ENCODE results near the gene MED16.

Gene MED16

GRCh38 chr19:901216-902092 lies 8.5 kb upstream of the MED16 start:
- no peak for DNase-seq
- Histone ChIP-seq H3K14ac (ENCODE audit: low read length) (no peak overlapping the region), H3K23ac (ENCODE audit: low read length) (no peak overlapping the region), H3K4me2 (ENCODE audit: low read length) (no peak overlapping the region), H3K36me3 (ENCODE audit: control insufficient read depth in 1 of 2, insufficient read depth in 2 of 2, low read length in 2 of 2) (peaks cover 35 to 38% of the 10 kb centered on the region in 2 experiments), H3K9ac (ENCODE audit: low read length) (no peak overlapping the region), H3K9me3 (ENCODE audit: insufficient read depth, low read depth, low read length) (peaks cover 3% of the 10 kb centered on the region), H3K27ac (ENCODE audit: low read depth, low read length) (no peak overlapping the region), H2AK5ac (ENCODE audit: low read length) (no peak overlapping the region), H3K79me1 (ENCODE audit: low read length) (no peaks in the 10 kb centered on the region), H2BK5ac (ENCODE audit: low read depth, low read length, poor library complexity) (no peak overlapping the region), H3K4me1 (ENCODE audit: control insufficient read depth in 1 of 2, insufficient read depth in 2 of 2, low read length in 2 of 2) (no peaks in the 10 kb centered on the region), H2BK12ac (ENCODE audit: low read length) (no peak overlapping the region), H4K8ac (ENCODE audit: low read depth, low read length) (no peak overlapping the region), H4K12ac (ENCODE audit: low read depth, low read length) (no peak overlapping the region), H3K18ac (ENCODE audit: low read length) (no peak overlapping the region), H3K4ac (ENCODE audit: low read depth, low read length) (no peak overlapping the region), H3K27me3 (ENCODE audit: insufficient read depth, low read length) (no peaks in the 10 kb centered on the region), H2AFZ (ENCODE audit: insufficient read depth, low read length, poor library complexity) (no peak overlapping the region), H4K91ac (ENCODE audit: low read depth, low read length) (no peak overlapping the region), H2BK120ac (ENCODE audit: insufficient read depth, low read length, poor library complexity) (no peak overlapping the region), H3K79me2 (ENCODE audit: control insufficient read depth, insufficient read depth, low read length, poor library complexity) (no peaks in the 10 kb centered on the region), H3K4me3 (ENCODE audit: low read depth, low read length) (no peak overlapping the region)
- WGBS (ENCODE audit: extremely low coverage, insufficient coverage, insufficient read length): no CpG with 5 or more reads among the region's 27 CpGs

- DNase-seq: peak; percentile 46 to 58
- H3K79me1 ChIP-seq (ENCODE audit: low read length): no peaks in the 10 kb centered on the region
- H3K14ac ChIP-seq (ENCODE audit: low read length): no peak overlapping the region
- H2AFZ ChIP-seq (ENCODE audit: insufficient read depth, low read length, poor library complexity): no peak overlapping the region
- H3K4me1 ChIP-seq (ENCODE audit: control insufficient read depth in 1 of 2, insufficient read depth in 2 of 2, low read length in 2 of 2): peaks cover under 1 to 2% of the 10 kb centered on the region in 2 experiments
- no peak overlapping the region for H3K4me3 ChIP-seq (ENCODE audit: low read depth, low read length)
- no peak overlapping the region for H4K91ac ChIP-seq (ENCODE audit: low read depth, low read length)
- peaks cover 3% of the 10 kb centered on the region for H3K9me3 ChIP-seq (ENCODE audit: insufficient read depth, low read depth, low read length)
- no peak overlapping the region for H3K4ac ChIP-seq (ENCODE audit: low read depth, low read length)
- peaks cover 35 to 43% of the 10 kb centered on the region in 2 experiments for H3K36me3 ChIP-seq (ENCODE audit: control insufficient read depth in 1 of 2, insufficient read depth in 2 of 2, low read length in 2 of 2)
- H2BK5ac ChIP-seq (ENCODE audit: low read depth, low read length, poor library complexity): no peak overlapping the region
- no peak overlapping the region for H2BK120ac ChIP-seq (ENCODE audit: insufficient read depth, low read length, poor library complexity)
- whole genome bisulfite sequencing (ENCODE audit: extremely low coverage, insufficient coverage, insufficient read length): no CpG with 5 or more reads among the region's 30 CpGs
- no peak overlapping the region for H3K27ac ChIP-seq (ENCODE audit: low read depth, low read length)
- H3K27me3 ChIP-seq (ENCODE audit: insufficient read depth, low read length): no peaks in the 10 kb centered on the region
- H3K9ac ChIP-seq (ENCODE audit: low read length): no peak overlapping the region
- no peak overlapping the region for H2AK5ac ChIP-seq (ENCODE audit: low read length)
- no peaks in the 10 kb centered on the region for H3K79me2 ChIP-seq (ENCODE audit: control insufficient read depth, insufficient read depth, low read length, poor library complexity)
- no peak overlapping the region for H2BK12ac ChIP-seq (ENCODE audit: low read length)
- no peak overlapping the region for H3K4me2 ChIP-seq (ENCODE audit: low read length)
- H4K8ac ChIP-seq (ENCODE audit: low read depth, low read length): no peak overlapping the region
- H3K23ac ChIP-seq (ENCODE audit: low read length): no peak overlapping the region
- no peak overlapping the region for H4K12ac ChIP-seq (ENCODE audit: low read depth, low read length)
- no peak overlapping the region for H3K18ac ChIP-seq (ENCODE audit: low read length)
Observed at GRCh38 chr19:900302-901111, 7.5 kb upstream of the MED16 start.

GRCh38 chr19:900043-900301 lies 7.0 kb upstream of the MED16 start:
- Histone ChIP-seq H3K9me3 (ENCODE audit: insufficient read depth, low read depth, low read length) (peaks cover 3% of the 10 kb centered on the region), H3K4me2 (ENCODE audit: low read length) (no peak overlapping the region), H3K36me3 (ENCODE audit: control insufficient read depth in 1 of 2, insufficient read depth in 2 of 2, low read length in 2 of 2) (peaks cover 35 to 43% of the 10 kb centered on the region in 2 experiments), H3K27me3 (ENCODE audit: insufficient read depth, low read length) (no peaks in the 10 kb centered on the region), H4K12ac (ENCODE audit: low read depth, low read length) (no peak overlapping the region), H3K4me1 (ENCODE audit: control insufficient read depth in 1 of 2, insufficient read depth in 2 of 2, low read length in 2 of 2) (peaks cover 4 to 5% of the 10 kb centered on the region in 2 experiments), H4K8ac (ENCODE audit: low read depth, low read length) (no peak overlapping the region), H3K79me1 (ENCODE audit: low read length) (no peaks in the 10 kb centered on the region), H3K23ac (ENCODE audit: low read length) (no peak overlapping the region), H2AFZ (ENCODE audit: insufficient read depth, low read length, poor library complexity) (no peak overlapping the region), H3K27ac (ENCODE audit: low read depth, low read length) (no peak overlapping the region), H3K79me2 (ENCODE audit: control insufficient read depth, insufficient read depth, low read length, poor library complexity) (no peaks in the 10 kb centered on the region), H3K14ac (ENCODE audit: low read length) (no peak overlapping the region), H2BK120ac (ENCODE audit: insufficient read depth, low read length, poor library complexity) (no peak overlapping the region), H2AK5ac (ENCODE audit: low read length) (no peak overlapping the region), H3K9ac (ENCODE audit: low read length) (no peak overlapping the region), H2BK5ac (ENCODE audit: low read depth, low read length, poor library complexity) (no peak overlapping the region), H4K91ac (ENCODE audit: low read depth, low read length) (no peak overlapping the region), H3K4ac (ENCODE audit: low read depth, low read length) (no peak overlapping the region), H3K18ac (ENCODE audit: low read length) (no peak overlapping the region), H3K4me3 (ENCODE audit: low read depth, low read length) (no peak overlapping the region), H2BK12ac (ENCODE audit: low read length) (no peak overlapping the region)
- no CpG with 5 or more reads among the region's 15 CpGs for WGBS (ENCODE audit: extremely low coverage, insufficient coverage, insufficient read length)
- no peak for DNase-seq

GRCh38 chr19:899336-900042 lies 6.5 kb upstream of the MED16 start:
- H3K4me1 ChIP-seq (ENCODE audit: control insufficient read depth in 1 of 2, insufficient read depth in 2 of 2, low read length in 2 of 2): peaks cover 4 to 5% of the 10 kb centered on the region in 2 experiments
- no CpG with 5 or more reads among the region's 32 CpGs for WGBS (ENCODE audit: extremely low coverage, insufficient coverage, insufficient read length)
- DNase-seq: no peak
- no peak overlapping the region for H2BK12ac ChIP-seq (ENCODE audit: low read length)
- no peaks in the 10 kb centered on the region for H3K27me3 ChIP-seq (ENCODE audit: insufficient read depth, low read length)
- H3K36me3 ChIP-seq (ENCODE audit: control insufficient read depth in 1 of 2, insufficient read depth in 2 of 2, low read length in 2 of 2): peaks cover 35 to 43% of the 10 kb centered on the region in 2 experiments
- H3K4me2 ChIP-seq (ENCODE audit: low read length): no peak overlapping the region
- H2BK120ac ChIP-seq (ENCODE audit: insufficient read depth, low read length, poor library complexity): no peak overlapping the region
- peaks cover 3% of the 10 kb centered on the region for H3K9me3 ChIP-seq (ENCODE audit: insufficient read depth, low read depth, low read length)
- no peak overlapping the region for H2AFZ ChIP-seq (ENCODE audit: insufficient read depth, low read length, poor library complexity)
- H4K8ac ChIP-seq (ENCODE audit: low read depth, low read length): no peak overlapping the region
- no peak overlapping the region for H3K4me3 ChIP-seq (ENCODE audit: low read depth, low read length)
- H3K23ac ChIP-seq (ENCODE audit: low read length): no peak overlapping the region
- no peak overlapping the region for H3K14ac ChIP-seq (ENCODE audit: low read length)
- H2BK5ac ChIP-seq (ENCODE audit: low read depth, low read length, poor library complexity): no peak overlapping the region
- no peak overlapping the region for H3K4ac ChIP-seq (ENCODE audit: low read depth, low read length)
- H3K79me1 ChIP-seq (ENCODE audit: low read length): no peaks in the 10 kb centered on the region
- H4K91ac ChIP-seq (ENCODE audit: low read depth, low read length): no peak overlapping the region
- H3K18ac ChIP-seq (ENCODE audit: low read length): no peak overlapping the region
- no peak overlapping the region for H4K12ac ChIP-seq (ENCODE audit: low read depth, low read length)
- H3K27ac ChIP-seq (ENCODE audit: low read depth, low read length): no peak overlapping the region
- H3K79me2 ChIP-seq (ENCODE audit: control insufficient read depth, insufficient read depth, low read length, poor library complexity): no peaks in the 10 kb centered on the region
- H3K9ac ChIP-seq (ENCODE audit: low read length): no peak overlapping the region
- H2AK5ac ChIP-seq (ENCODE audit: low read length): no peak overlapping the region
